ENCODE measurements around the gene DQX1. TPM values are rescaled to one million over a fixed set of nuclear protein-coding genes. Genes with fewer than 3 reads are reported as not detected.
A peak's percentile ranks its signal among the peaks of the same experiment; 100 is the strongest.

The DQX1 gene
- total and polyA plus RNA-seq, 2 experiments from 2014 or later, result 0.32 to 0.52 TPM

- Mint-ChIP-seq H3K4me1 (peaks cover 22% of the 10 kb centered on the region), H3K9me3 (no peaks in the 10 kb centered on the region), H3K27ac (peak overlapping the region; percentile 54), H3K36me3 (ENCODE audit: low read depth) (no peaks in the 10 kb centered on the region; the same call in 2 of the 3 replicates), H3K4me3 (peak overlapping the region; percentile 93), H3K27me3 (ENCODE audit: insufficient read depth, low read depth, poor library complexity) (peaks cover 76% of the 10 kb centered on the region)
- no peaks in the 10 kb centered on the region; the same call in 1 of the 2 replicates for H3F3A ChIP-seq (replicated peaks; ENCODE audit: low read depth)
- H2AFZ ChIP-seq, result peak overlapping the region; percentile 99
- H3K27me3 ChIP-seq (ENCODE audit: insufficient read depth), result peaks cover 85% of the 10 kb centered on the region
- peak; percentile 58 for ATAC-seq
- TF ChIP-seq ETS1 (IDR thresholded peaks at IDR 0.05) (no peak), EZH2 (IDR thresholded peaks at IDR 0.05; ENCODE audit: low read depth, unreplicated experiment) (peak; percentile 35)
- H4K20me1 ChIP-seq (replicated peaks; ENCODE audit: insufficient read depth), result no peaks in the 10 kb centered on the region
- H3K79me2 ChIP-seq (replicated peaks; ENCODE audit: insufficient read depth), result no peaks in the 10 kb centered on the region
- peaks cover 20% of the 10 kb centered on the region for H3K4me1 ChIP-seq (ENCODE audit: insufficient read depth)
- DNase-seq (ENCODE audit: low spot score), result peak; percentile 66
- no peaks in the 10 kb centered on the region for H3K9me2 ChIP-seq (ENCODE audit: insufficient read depth)
- H3K27ac ChIP-seq (ENCODE audit: low read depth), result no peak overlapping the region
- H3K36me3 ChIP-seq (ENCODE audit: insufficient read depth), result no peaks in the 10 kb centered on the region
- peak overlapping the region; percentile 93 for H3K4me3 ChIP-seq
- H3K4me2 ChIP-seq, result peak overlapping the region; percentile 96
Measured at GRCh38 chr2:74554820-74555531, 28.9 kb upstream of the DQX1 start.

- TF ChIP-seq POLR2AphosphoS5 (IDR thresholded peaks at IDR 0.05; ENCODE audit: low read depth) (peak; percentile 54), CREB1 (CRISPR knock-in tag; IDR thresholded peaks at IDR 0.05; ENCODE audit: low read depth) (peak; percentile 100), EZH2 (IDR thresholded peaks at IDR 0.05; ENCODE audit: low read depth, unreplicated experiment) (no peak), ZNF114 (CRISPR knock-in tag; IDR thresholded peaks at IDR 0.05) (no peak)
- Histone ChIP-seq H4K20me1 (replicated peaks; ENCODE audit: insufficient read depth) (no peaks in the 10 kb centered on the region), H3K4me2 (peak within 1 kb of the TSS; percentile 96), H3K9me2 (ENCODE audit: insufficient read depth) (no peaks in the 10 kb centered on the region), H3K27me3 (ENCODE audit: insufficient read depth) (peaks cover 92% of the 10 kb centered on the region), H3K4me3 (peak within 1 kb of the TSS; percentile 93), H2AFZ (peak within 1 kb of the TSS; percentile 99), H3F3A (replicated peaks; ENCODE audit: low read depth) (peaks cover 1% of the 10 kb centered on the region), H3K4me1 (ENCODE audit: insufficient read depth) (peaks cover 15% of the 10 kb centered on the region), H3K36me3 (ENCODE audit: insufficient read depth) (no peaks in the 10 kb centered on the region), H3K27ac (ENCODE audit: low read depth) (0 out of 2 replicates have a peak within 1 kb of the TSS, but pooled peaks have one; percentile 72), H3K79me2 (replicated peaks; ENCODE audit: insufficient read depth) (no peaks in the 10 kb centered on the region)
- ATAC-seq (peak; percentile 52), DNase-seq (ENCODE audit: low spot score) (peak; percentile 95)
- peaks cover 20% of the 10 kb centered on the region for H3K4me1 Mint-ChIP-seq
- H3K9me3 Mint-ChIP-seq, result no peaks in the 10 kb centered on the region
- peak within 1 kb of the TSS; percentile 54 for H3K27ac Mint-ChIP-seq
- H3K4me3 Mint-ChIP-seq, result peak within 1 kb of the TSS; percentile 93
- H3K36me3 Mint-ChIP-seq (ENCODE audit: low read depth), result no peaks in the 10 kb centered on the region; the same call in 2 of the 3 replicates
- peaks cover 83% of the 10 kb centered on the region for H3K27me3 Mint-ChIP-seq (ENCODE audit: insufficient read depth, low read depth, poor library complexity)
Measured at GRCh38 chr2:74553892-74554819, 28.1 kb upstream of the DQX1 start, which contains the start of the genes DOK1 and LOXL3. Gene DOK1 (plus strand): TSS chr2:74554720. CDS start chr2:74554755, 35 bp downstream. Gene LOXL3 (minus strand): TSS chr2:74553942. CDS start chr2:74552634, 1,308 bp downstream.

All from GM23338 (cell line).